PC-9 (cell line): ENCODE results near the gene THOC1. TPM values are rescaled to one million over a fixed set of nuclear protein-coding genes. Genes with fewer than 3 reads are reported as not detected.

Source experiments
- BruUV-seq: library from RNA; stranded (reverse); fragments of 400-500 nt; replicated peaks from 2 replicates; lab custom pipeline; 2021; lab: Mats Ljungman, UMichigan
- CTCF ChIA-PET: fragments of 300-600 bp; sonication (Branson Sonifier 250); formaldehyde crosslinking; loops from one replicate; lab custom pipeline; 2022; ENCODE audit warnings: antibody characterized with exemption; lab: Charles Lee
- POLR2A ChIA-PET: fragments of 300-600 bp; sonication (Branson Sonifier 250); formaldehyde crosslinking; loops from one replicate; lab custom pipeline; 2022; ENCODE audit warnings: antibody characterized with exemption; ENCODE audit not compliant: unreplicated experiment; lab: Charles Lee
- DNase-seq, 2 experiments: peaks; one replicate each; pipeline versions ENCODE4 v3.0.0 to v3.0.0-alpha.2; 2015 to 2022; ENCODE audit warnings: mixed read lengths in 1 of 2
- H2AFZ ChIP-seq: fragments of 200-600 bp; sonication (generic); 2 replicates; pipeline ENCODE4 v1.8.1; 2017; ENCODE audit warnings: antibody characterized with exemption
- H3F3A ChIP-seq: fragments of 200-600 bp; sonication (generic); 2 replicates; pipeline ENCODE4 v1.8.1; 2017; ENCODE audit warnings: antibody characterized with exemption, mild to moderate bottlenecking, low read depth; ENCODE audit not compliant: insufficient read depth
- H3K27ac ChIP-seq: fragments of 200-600 bp; sonication (generic); 2 replicates; pipeline ENCODE4 v1.6.1; 2016; ENCODE audit warnings: mixed run types
- H3K27me3 ChIP-seq: fragments of 200-600 bp; sonication (generic); 2 replicates; pipeline ENCODE4 v1.6.1; 2016; ENCODE audit warnings: low read depth, mixed run types; ENCODE audit not compliant: insufficient read depth
- H3K36me3 ChIP-seq: fragments of 200-600 bp; sonication (generic); 2 replicates; pipeline ENCODE4 v1.6.1; 2016; ENCODE audit warnings: low read depth, mixed run types
- H3K4me1 ChIP-seq: fragments of 200-600 bp; sonication (generic); replicated peaks from 2 replicates; pipeline ENCODE4 v1.6.1; 2016; ENCODE audit warnings: mixed run types; ENCODE audit not compliant: insufficient read depth
- H3K4me2 ChIP-seq: fragments of 200-600 bp; sonication (generic); 2 replicates; pipeline ENCODE4 v1.6.1; 2017; ENCODE audit warnings: mixed run types
- H3K4me3 ChIP-seq: fragments of 200-600 bp; sonication (generic); 2 replicates; pipeline ENCODE4 v1.6.1; 2016; ENCODE audit warnings: mixed run types
- H3K79me2 ChIP-seq: fragments of 200-600 bp; sonication (generic); 2 replicates; pipeline ENCODE4 v1.6.1; 2017; ENCODE audit warnings: low read depth, mixed run types
- H3K9me2 ChIP-seq: fragments of 200-600 bp; sonication (generic); 2 replicates; pipeline ENCODE4 v1.8.1; 2017; ENCODE audit warnings: mild to moderate bottlenecking; ENCODE audit not compliant: insufficient read depth
- H3K9me3 ChIP-seq: fragments of 200-600 bp; sonication (generic); 2 replicates; pipeline ENCODE4 v1.8.1; 2016; ENCODE audit warnings: low read depth; ENCODE audit not compliant: insufficient read depth
- H4K20me1 ChIP-seq: fragments of 200-600 bp; sonication (generic); 2 replicates; pipeline ENCODE4 v1.8.1; 2017; ENCODE audit not compliant: insufficient read depth
- CTCF ChIP-seq: fragments of 200-600 bp; sonication (generic); conservative IDR thresholded peaks from 2 replicates; pipeline ENCODE4 v1.6.1; 2017; ENCODE audit warnings: mixed run types, antibody characterized with exemption, mild to moderate bottlenecking, moderate library complexity
- EZH2 ChIP-seq: fragments of 200-600 bp; sonication (generic); IDR thresholded peaks from 2 replicates; pipeline ENCODE4 v1.8.0; 2017; ENCODE audit warnings: antibody characterized with exemption, low read depth
- intact Hi-C: fragments of 100-400 bp; cut with micrococcal nuclease; formaldehyde crosslinking; loops from one replicate; pipeline ENCODE4 v1.10.0; 2022; ENCODE audit not compliant: unreplicated experiment
- total RNA-seq: library from RNA; stranded (reverse); gene quantifications from 2 replicates; pipeline ENCODE4 v1.2.3, GENCODE V29; 2021

Gene THOC1
- total RNA-seq, 1 experiment from 2014 or later = 55.6 TPM

GRCh38 chr18:225745-226144 lies 42.1 kb downstream of the THOC1 start:
- Histone ChIP-seq H3K4me1 (no peaks in the 10 kb centered on the region), H3K27me3 (no peaks in the 10 kb centered on the region), H3K9me3 (no peaks in the 10 kb centered on the region), H3K4me3 (no peak overlapping the region), H3F3A (peaks cover 2% of the 10 kb centered on the region; the same call in 1 of the 2 replicates), H4K20me1 (no peaks in the 10 kb centered on the region), H3K27ac (no peak overlapping the region), H3K79me2 (no peaks in the 10 kb centered on the region), H3K9me2 (no peaks in the 10 kb centered on the region), H3K36me3 (0 out of 2 replicates have a peak, but pooled peaks cover 19% of the 10 kb centered on the region), H2AFZ (no peak overlapping the region), H3K4me2 (no peak overlapping the region)
- CTCF ChIA-PET = no interaction called here
- intact Hi-C loops = no loop called here
- no peak for DNase-seq
- POLR2A ChIA-PET = no interaction called here
- no TSS peak for BruUV-seq
- TF ChIP-seq EZH2 (no peak), CTCF (no peak)

- Histone ChIP-seq H3K36me3 (peaks cover 35% of the 10 kb centered on the region), H3K9me2 (no peaks in the 10 kb centered on the region), H4K20me1 (0 out of 2 replicates have a peak, but pooled peaks cover 6% of the 10 kb centered on the region), H3K4me2 (no peak overlapping the region), H2AFZ (no peak overlapping the region), H3K4me1 (no peaks in the 10 kb centered on the region), H3K79me2 (no peaks in the 10 kb centered on the region), H3K9me3 (no peaks in the 10 kb centered on the region), H3F3A (peaks cover 7% of the 10 kb centered on the region; the same call in 1 of the 2 replicates), H3K27ac (no peak overlapping the region), H3K27me3 (no peaks in the 10 kb centered on the region), H3K4me3 (no peak overlapping the region)
- ChIA-PET POLR2A (no interaction called here), CTCF (no interaction called here)
- no peak for TF ChIP-seq CTCF
- TF ChIP-seq EZH2 = no peak
- no TSS peak for BruUV-seq
- intact Hi-C loops = no loop called here
- no peak for DNase-seq
Observed at GRCh38 chr18:220708-221107, 47.1 kb downstream of the THOC1 start.

- H3K27me3 ChIP-seq = no peaks in the 10 kb centered on the region
- H2AFZ ChIP-seq = no peak overlapping the region
- no peak overlapping the region for H3K4me2 ChIP-seq
- no peaks in the 10 kb centered on the region for H3K79me2 ChIP-seq
- TF ChIP-seq EZH2 (no peak), CTCF (no peak)
- POLR2A ChIA-PET = no interaction called here
- H3K9me2 ChIP-seq = no peaks in the 10 kb centered on the region
- DNase-seq = no peak
- CTCF ChIA-PET = no interaction called here
- H3K9me3 ChIP-seq = no peaks in the 10 kb centered on the region
- H3K27ac ChIP-seq = no peak overlapping the region
- peaks cover 5% of the 10 kb centered on the region; the same call in 1 of the 2 replicates for H3F3A ChIP-seq
- H3K4me1 ChIP-seq = no peaks in the 10 kb centered on the region
- intact Hi-C loops = loop anchor here (5.0 kb wide), 1 partner anchor 40 kb away; no protein-coding TSS in a partner anchor
- no TSS peak for BruUV-seq
- H3K4me3 ChIP-seq = no peak overlapping the region
- H4K20me1 ChIP-seq = peaks cover 6% of the 10 kb centered on the region; the same call in 1 of the 2 replicates
- peaks cover 35% of the 10 kb centered on the region for H3K36me3 ChIP-seq
Observed at GRCh38 chr18:217532-218336, 50.1 kb downstream of the THOC1 start.
